ENCODE data around the gene FIGLA.

GRCh38 chr2:70822843-70823242, 32.4 kb upstream of the FIGLA start:
- TF ChIP-seq CTCF (IDR thresholded peaks at IDR 0.05; ENCODE audit: low read depth, low read length) (no peak), MAX (IDR thresholded peaks at IDR 0.05; ENCODE audit: low read depth, low read length) (no peak), MYC (IDR thresholded peaks at IDR 0.05; ENCODE audit: low read depth, low read length) (no peak), POLR2A (IDR thresholded peaks at IDR 0.05; ENCODE audit: extremely low read depth, insufficient read length) (no peak)
